IMR-90 (cell line): ENCODE measurements around the gene ZSCAN23. TPM values are rescaled to one million over a fixed set of nuclear protein-coding genes. Genes with fewer than 3 reads are reported as not detected.
"Not testable (repeated sequence)": the region's sequence is repeated elsewhere in the genome, so short reads cannot be mapped to it uniquely, and the experiment has no call there.

Experiments
- ATAC-seq: fragments of 200-7000 bp; cut with Tn5 transposase; 2 replicates; pipeline ENCODE4 v1.9.1; 2020; ENCODE audit warnings: low read depth, mild to moderate bottlenecking, moderate library complexity
- BruUV-seq: library from RNA; stranded (reverse); fragments of 400-500 nt; replicated peaks from 2 replicates; lab custom pipeline; 2021; lab: Mats Ljungman, UMichigan
- CTCF ChIA-PET: fragments of 300-600 bp; formaldehyde crosslinking; extraction: SDS; loops from one replicate; lab custom pipeline; 2021; ENCODE audit warnings: antibody characterized with exemption; lab: Yijun Ruan, JAX
- POLR2A ChIA-PET: fragments of 300-600 bp; sonication (Branson Sonifier 250); formaldehyde crosslinking; loops from one replicate; lab custom pipeline; 2022; ENCODE audit warnings: antibody characterized with exemption; ENCODE audit not compliant: unreplicated experiment; lab: Charles Lee
- DNase-seq: peaks from one replicate; pipeline ENCODE4 v3.0.0; 2013
- H2AFZ ChIP-seq: replicated peaks from 2 replicates; pipeline ENCODE3; 2013; ENCODE audit warnings: low read length, mild to moderate bottlenecking; ENCODE audit not compliant: poor library complexity
- H2AK5ac ChIP-seq: 2 replicates; pipeline ENCODE4 v1.6.1; 2013; ENCODE audit warnings: low read depth, low read length, inconsistent platforms
- H2AK9ac ChIP-seq: replicated peaks from 2 replicates; pipeline ENCODE3; 2013; ENCODE audit warnings: mild to moderate bottlenecking, low read depth, low read length, moderate library complexity; ENCODE audit not compliant: poor library complexity
- H2BK120ac ChIP-seq: 2 replicates; pipeline ENCODE4 v1.6.1; 2013; ENCODE audit warnings: low read depth, low read length, inconsistent platforms
- H2BK15ac ChIP-seq: 3 replicates; pipeline ENCODE4 v1.6.1; 2013; ENCODE audit warnings: low read depth, low read length, inconsistent platforms
- H2BK20ac ChIP-seq: 2 replicates; pipeline ENCODE4 v1.6.1; 2013; ENCODE audit warnings: low read depth, mild to moderate bottlenecking, inconsistent platforms, low read length, moderate library complexity
- H2BK5ac ChIP-seq: 2 replicates; pipeline ENCODE4 v1.6.1; 2013; ENCODE audit warnings: mild to moderate bottlenecking, low read depth, low read length, inconsistent platforms; ENCODE audit not compliant: poor library complexity, severe bottlenecking
- H3K14ac ChIP-seq: replicated peaks from 2 replicates; pipeline ENCODE4 v1.6.1; 2013; ENCODE audit warnings: low read depth, low read length, inconsistent platforms
- H3K18ac ChIP-seq: 2 replicates; pipeline ENCODE4 v1.6.1; 2013; ENCODE audit warnings: low read depth, low read length, control low read depth
- H3K23ac ChIP-seq: 2 replicates; pipeline ENCODE4 v1.6.1; 2013; ENCODE audit warnings: low read depth, low read length, inconsistent platforms
- H3K27ac ChIP-seq: 2 replicates; pipeline ENCODE4 v1.5.1; 2013; ENCODE audit warnings: mild to moderate bottlenecking, control low read depth, low read length; ENCODE audit not compliant: insufficient read depth
- H3K27me3 ChIP-seq: 2 replicates; pipeline ENCODE4 v1.6.1; 2013; ENCODE audit warnings: low read length; ENCODE audit not compliant: control insufficient read depth, insufficient read depth
- H3K36me3 ChIP-seq: 2 replicates; pipeline ENCODE4 v1.6.1; 2013; ENCODE audit warnings: low read length, mixed read lengths; ENCODE audit not compliant: control insufficient read depth, insufficient read depth
- H3K4ac ChIP-seq: 2 replicates; pipeline ENCODE4 v1.6.1; 2013; ENCODE audit warnings: low read depth, low read length, inconsistent platforms
- H3K4me1 ChIP-seq: 2 replicates; pipeline ENCODE4 v1.6.1; 2013; ENCODE audit warnings: low read length, mixed read lengths; ENCODE audit not compliant: control insufficient read depth, insufficient read depth
- H3K4me2 ChIP-seq: 2 replicates; pipeline ENCODE4 v1.6.1; 2013; ENCODE audit warnings: low read depth, mild to moderate bottlenecking, control low read depth, low read length, moderate library complexity
- H3K4me3 ChIP-seq: 2 replicates; pipeline ENCODE4 v1.5.1; 2013; ENCODE audit warnings: low read depth, mild to moderate bottlenecking, control low read depth, low read length, moderate library complexity; ENCODE audit not compliant: insufficient read depth
- H3K56ac ChIP-seq: 2 replicates; pipeline ENCODE4 v1.6.1; 2013; ENCODE audit warnings: low read length, inconsistent platforms; ENCODE audit not compliant: insufficient read depth; ENCODE audit errors: extremely low read depth
- H3K79me1 ChIP-seq, 2 experiments: 2 replicates each; pipeline ENCODE4 v1.6.1; 2013; ENCODE audit warnings: low read length in 2 of 2, inconsistent platforms in 1 of 2, low read depth in 1 of 2
- H3K9ac ChIP-seq: 2 replicates; pipeline ENCODE4 v1.6.1; 2013; ENCODE audit warnings: low read depth, low read length, control low read depth
- H3K9me1 ChIP-seq: 2 replicates; pipeline ENCODE4 v1.6.1; 2013; ENCODE audit warnings: low read length, inconsistent platforms; ENCODE audit not compliant: insufficient read depth
- H3K9me3 ChIP-seq: 2 replicates; pipeline ENCODE4 v1.6.1; 2013; ENCODE audit warnings: low read length; ENCODE audit not compliant: control insufficient read depth, insufficient read depth
- H4K20me1 ChIP-seq: 2 replicates; pipeline ENCODE4 v1.6.1; 2013; ENCODE audit warnings: low read length, inconsistent platforms; ENCODE audit not compliant: insufficient read depth
- H4K5ac ChIP-seq: 2 replicates; pipeline ENCODE4 v1.6.1; 2013; ENCODE audit warnings: mild to moderate bottlenecking, low read depth, low read length, control low read depth
- H4K8ac ChIP-seq, 2 experiments: 2 replicates each; pipeline ENCODE4 v1.6.1; 2013; ENCODE audit warnings: low read depth in 2 of 2, low read length in 2 of 2, control low read depth in 1 of 2, inconsistent platforms in 1 of 2
- H4K91ac ChIP-seq: 2 replicates; pipeline ENCODE4 v1.6.1; 2013; ENCODE audit warnings: low read depth, low read length, inconsistent platforms; ENCODE audit not compliant: insufficient read depth
- CHD1 ChIP-seq: IDR thresholded peaks from 2 replicates; pipeline ENCODE4 v1.6.1; 2012; ENCODE audit warnings: low read depth, low read length, improper control_type of control experiment
- FOS ChIP-seq: fragments of 150-350 bp; IDR thresholded peaks from 2 replicates; pipeline ENCODE4 v1.6.1; 2016; ENCODE audit warnings: low read depth, low read length
- MAFK ChIP-seq: IDR thresholded peaks from 2 replicates; pipeline ENCODE4 v1.6.1; 2012; ENCODE audit warnings: low read depth, low read length, improper control_type of control experiment
- RCOR1 ChIP-seq: IDR thresholded peaks from 2 replicates; pipeline ENCODE4 v1.6.1; 2012; ENCODE audit warnings: mild to moderate bottlenecking, low read length, improper control_type of control experiment; ENCODE audit not compliant: insufficient replicate concordance
- SMC3 ChIP-seq: fragments of 150-350 bp; IDR thresholded peaks from 2 replicates; pipeline ENCODE4 v1.6.1; 2016; ENCODE audit warnings: low read depth, mild to moderate bottlenecking, antibody characterized with exemption, low read length, moderate library complexity
- USF2 ChIP-seq: fragments of 150-350 bp; IDR thresholded peaks from 2 replicates; pipeline ENCODE4 v1.6.1; 2017; ENCODE audit warnings: mild to moderate bottlenecking, antibody characterized with exemption, low read length, low read depth
- WGBS, 2 experiments: methylation state at CpG; one replicate each; pipeline versions ENCODE4 v1.1.5 to v1.1.7; 2013; ENCODE audit warnings: missing lambda C conversion rate in 2 of 2; ENCODE audit not compliant: insufficient read length in 1 of 2; ENCODE audit errors: extremely low coverage in 2 of 2; 5-methylcytosine and 5-hydroxymethylcytosine counted together
- dilution Hi-C: fragments of 300-500 bp; cut with HindIII; formaldehyde crosslinking; loops from one replicate; pipeline ENCODE4 v1.14.3; 2018; ENCODE audit warnings: low sequenced_read_pairs; ENCODE audit not compliant: unreplicated experiment
- in situ Hi-C: fragments of 300-500 bp; cut with MboI; formaldehyde crosslinking; loops from 3 replicates; pipeline ENCODE4 v1.14.3; 2019; ENCODE audit warnings: low sequenced_read_pairs, inconsistent platforms, mixed read lengths
- intact Hi-C: fragments of 100-400 bp; cut with micrococcal nuclease; formaldehyde crosslinking; loops from 2 replicates; pipeline ENCODE4 v1.10.0; 2022
- polyA plus RNA-seq, 3 experiments: library from polyadenylated mRNA; depleted of rRNA; stranded (reverse); fragments of >200 nt; gene quantifications; 2 replicates each; pipeline ENCODE4 v1.2.3, GENCODE V29; 2012; ENCODE audit warnings: low replicate concordance in 1 of 3
- total RNA-seq: library from RNA; depleted of rRNA; stranded (reverse); fragments of >200 nt; gene quantifications from 2 replicates; pipeline ENCODE4 v1.2.3, GENCODE V29; 2012

ZSCAN23 gene
- total and polyA plus RNA-seq, 2 of the 4 experiments (the other 2 are of a cell fraction) = 1.7 to 8.4 TPM

DNA sequence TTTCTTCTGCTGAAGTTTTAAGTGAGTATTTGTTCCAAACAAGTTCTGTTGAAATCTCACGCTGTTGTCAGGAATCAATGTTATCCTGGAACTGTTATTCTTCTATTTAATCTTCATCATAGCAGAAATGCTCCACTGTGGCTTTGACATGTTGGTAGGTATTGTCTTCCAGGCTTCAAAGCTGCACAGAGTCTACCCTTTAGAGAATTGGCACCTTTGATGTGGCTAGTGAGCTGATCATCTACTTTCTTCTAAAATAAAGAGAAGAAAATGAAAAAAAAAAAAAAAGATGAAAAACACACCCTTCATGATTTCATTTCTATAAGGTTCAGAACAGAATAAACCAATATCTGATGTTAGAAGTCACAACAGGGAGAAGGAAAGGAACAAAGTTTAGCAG, 5.8 kb upstream of the ZSCAN23 start:
- H2BK5ac ChIP-seq = no peak overlapping the region
- no peak overlapping the region for H2AK9ac ChIP-seq
- no peak overlapping the region for H2AFZ ChIP-seq
- dilution Hi-C loops = no loop called here
- no peaks in the 10 kb centered on the region for H3K36me3 ChIP-seq
- CTCF ChIA-PET = interaction anchor here (0.6 to 0.7 kb wide), 2 partner anchors 17 to 184 kb away, joined by 3 to 8 read pairs; no protein-coding TSS in a partner anchor
- POLR2A ChIA-PET = interaction anchor here (0.7 kb wide), 1 partner anchor 170 kb away, joined by 4 read pairs; no protein-coding TSS in a partner anchor
- no peak overlapping the region for H3K4me3 ChIP-seq
- H3K27me3 ChIP-seq = no peaks in the 10 kb centered on the region
- H3K9me3 ChIP-seq = no peaks in the 10 kb centered on the region
- no peak overlapping the region for H4K8ac ChIP-seq
- H3K27ac ChIP-seq = no peak overlapping the region
- H4K91ac ChIP-seq = no peak overlapping the region
- H3K9ac ChIP-seq = no peak overlapping the region
- no peak overlapping the region for H2AK5ac ChIP-seq
- no peak overlapping the region for H3K18ac ChIP-seq
- DNase-seq = no peak
- WGBS, 2 experiments = no CpG with 5 or more reads among the region's 1 CpG
- H2BK15ac ChIP-seq = no peak overlapping the region
- in situ Hi-C loops = no loop called here
- no peaks in the 10 kb centered on the region for H4K20me1 ChIP-seq
- no peak for ATAC-seq
- no peaks in the 10 kb centered on the region for H3K4me1 ChIP-seq
- H3K9me1 ChIP-seq = no peaks in the 10 kb centered on the region
- H2BK120ac ChIP-seq = no peak overlapping the region
- H3K56ac ChIP-seq = no peak overlapping the region
- H3K4ac ChIP-seq = no peak overlapping the region
- intact Hi-C loops = no loop called here
- no peak overlapping the region for H4K5ac ChIP-seq
- TF ChIP-seq CHD1 (no peak), USF2 (no peak), MAFK (no peak), RCOR1 (no peak), SMC3 (no peak), FOS (no peak)
- no TSS peak for BruUV-seq
- H3K79me1 ChIP-seq = no peaks in the 10 kb centered on the region
- H3K14ac ChIP-seq = no peak overlapping the region
- no peak overlapping the region for H3K4me2 ChIP-seq
- no peak overlapping the region for H3K23ac ChIP-seq
- H2BK20ac ChIP-seq = no peak overlapping the region

DNA sequence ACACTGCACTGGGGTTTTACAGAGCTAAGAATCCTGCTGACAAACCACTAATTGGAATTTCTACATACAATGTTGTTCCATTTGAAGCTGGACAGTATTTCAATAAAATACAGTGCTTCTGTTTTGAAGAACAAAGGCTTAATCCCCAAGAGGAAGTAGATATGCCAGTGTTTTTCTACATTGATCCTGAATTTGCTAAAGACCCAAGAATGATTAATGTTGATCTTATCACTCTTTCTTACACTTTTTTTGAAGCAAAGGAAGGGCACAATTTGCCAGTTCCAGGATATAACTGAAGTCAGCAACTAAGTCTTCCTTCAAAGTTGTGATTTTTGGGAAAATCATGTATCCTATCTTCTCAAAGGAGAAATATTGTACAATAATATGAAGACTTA, 4.2 kb upstream of the ZSCAN23 start:
- H3K27ac ChIP-seq, H3K56ac ChIP-seq, H3K18ac ChIP-seq, H3K27me3 ChIP-seq, H3K4ac ChIP-seq, H2BK120ac ChIP-seq, H3K23ac ChIP-seq, H3K9me3 ChIP-seq, H3K9me1 ChIP-seq, BruUV-seq, H4K91ac ChIP-seq, POLR2A ChIA-PET, in situ Hi-C loops, H2BK15ac ChIP-seq, H2BK20ac ChIP-seq, H2BK5ac ChIP-seq, H3K36me3 ChIP-seq, H3K79me1 ChIP-seq, H4K20me1 ChIP-seq, H3K4me1 ChIP-seq, dilution Hi-C loops, H3K9ac ChIP-seq, CTCF ChIA-PET, H2AK5ac ChIP-seq, ATAC-seq, DNase-seq, H4K8ac ChIP-seq, H3K14ac ChIP-seq, H2AK9ac ChIP-seq, H4K5ac ChIP-seq: not testable (repeated sequence)
- Histone ChIP-seq H3K4me2 (peak overlapping the region; percentile 93; the same call in 1 of the 2 replicates), H2AFZ (peak overlapping the region; percentile 94), H3K4me3 (peak overlapping the region; percentile 77; the same call in 1 of the 2 replicates)
- intact Hi-C loops = loop anchor here (2.0 kb wide), 1 partner anchor 27 kb away; no protein-coding TSS in a partner anchor
